GM23248 (cell line): ENCODE results near the gene RNASE8. TPM values are rescaled to one million over a fixed set of nuclear protein-coding genes. Genes with fewer than 3 reads are reported as not detected.

Experiments
- DNase-seq: peaks from one replicate; pipeline ENCODE4 v3.0.0-alpha.2; 2015
- H2AFZ ChIP-seq: fragments of 200-600 bp; sonication (generic); 2 replicates; pipeline ENCODE4 v1.6.1; 2016; ENCODE audit warnings: antibody characterized with exemption
- H3F3A ChIP-seq: fragments of 200-600 bp; sonication (generic); 2 replicates; pipeline ENCODE4 v1.6.1; 2016; ENCODE audit warnings: mild to moderate bottlenecking, antibody characterized with exemption, mixed run types; ENCODE audit not compliant: insufficient read depth
- H3K27ac ChIP-seq: fragments of 200-600 bp; sonication (generic); 2 replicates; pipeline ENCODE4 v1.5.1; 2016; ENCODE audit warnings: mild to moderate bottlenecking
- H3K27me3 ChIP-seq: fragments of 200-600 bp; sonication (generic); replicated peaks from 2 replicates; pipeline ENCODE4 v1.6.1; 2016; ENCODE audit warnings: mild to moderate bottlenecking; ENCODE audit not compliant: insufficient read depth
- H3K36me3 ChIP-seq: fragments of 200-600 bp; sonication (generic); 2 replicates; pipeline ENCODE4 v1.6.1; 2016; ENCODE audit warnings: low read depth, mild to moderate bottlenecking
- H3K4me1 ChIP-seq: fragments of 200-600 bp; sonication (generic); 2 replicates; pipeline ENCODE4 v1.6.1; 2016; ENCODE audit warnings: mild to moderate bottlenecking; ENCODE audit not compliant: insufficient read depth
- H3K4me2 ChIP-seq: fragments of 200-600 bp; sonication (generic); one replicate; pipeline ENCODE4 v1.6.1; 2016; ENCODE audit warnings: mild to moderate bottlenecking; ENCODE audit not compliant: unreplicated experiment
- H3K4me3 ChIP-seq: fragments of 200-600 bp; sonication (generic); 2 replicates; pipeline ENCODE4 v1.5.1; 2016; ENCODE audit warnings: mild to moderate bottlenecking
- H3K79me2 ChIP-seq: fragments of 200-600 bp; sonication (generic); 2 replicates; pipeline ENCODE4 v1.6.1; 2016; ENCODE audit warnings: mild to moderate bottlenecking; ENCODE audit not compliant: insufficient read depth
- H3K9ac ChIP-seq: fragments of 200-600 bp; sonication (generic); 2 replicates; pipeline ENCODE4 v1.6.1; 2016; ENCODE audit warnings: mild to moderate bottlenecking
- H3K9me2 ChIP-seq: fragments of 200-600 bp; sonication (generic); 2 replicates; pipeline ENCODE4 v1.6.1; 2016; ENCODE audit warnings: mixed run types, mild to moderate bottlenecking, moderate library complexity; ENCODE audit not compliant: insufficient read depth
- H3K9me3 ChIP-seq: fragments of 200-600 bp; sonication (generic); one replicate; pipeline ENCODE4 v1.6.1; 2017; ENCODE audit warnings: low read depth
- H4K20me1 ChIP-seq: fragments of 200-600 bp; sonication (generic); 2 replicates; pipeline ENCODE4 v1.6.0; 2016; ENCODE audit not compliant: insufficient read depth
- EZH2 ChIP-seq: fragments of 200-600 bp; sonication (generic); IDR thresholded peaks from 2 replicates; pipeline ENCODE4 v1.6.1; 2018; ENCODE audit warnings: antibody characterized with exemption, mild to moderate bottlenecking; ENCODE audit not compliant: insufficient read depth, poor library complexity, severe bottlenecking
- EZH2phosphoT487 ChIP-seq: fragments of 200-600 bp; sonication (generic); IDR thresholded peaks from 2 replicates; pipeline ENCODE4 v1.6.1; 2018; ENCODE audit warnings: antibody characterized with exemption, moderate library complexity, mild to moderate bottlenecking, low read depth; ENCODE audit not compliant: insufficient read depth
- WGBS, 2 experiments: methylation state at CpG; one replicate each; pipeline ENCODE4 v1.1.6; 2015 to 2017; ENCODE audit warnings: low lambda C conversion rate in 2 of 2, low coverage in 1 of 2; ENCODE audit errors: missing lambda C conversion rate in 2 of 2; 5-methylcytosine and 5-hydroxymethylcytosine counted together
- in situ Hi-C: fragments of 300-500 bp; cut with MboI; formaldehyde crosslinking; loops from 2 replicates; pipeline ENCODE4 v1.15.0; 2020
- polyA plus RNA-seq: library from polyadenylated mRNA; unstranded; fragments of >200 nt; fragmentation: Nextera tagmentation; extraction: Ambion mirVana; gene quantifications from 2 replicates; pipeline ENCODE4 v1.2.1, GENCODE V29; 2016
- total RNA-seq: library from RNA; depleted of rRNA; stranded (reverse); fragments of >200 nt; shearing (Covaris generic); gene quantifications from 2 replicates; pipeline ENCODE4 v1.2.3, GENCODE V29; 2014

The RNASE8 gene
- total and polyA plus RNA-seq, 2 experiments from 2014 or later, result not detected

DNA sequence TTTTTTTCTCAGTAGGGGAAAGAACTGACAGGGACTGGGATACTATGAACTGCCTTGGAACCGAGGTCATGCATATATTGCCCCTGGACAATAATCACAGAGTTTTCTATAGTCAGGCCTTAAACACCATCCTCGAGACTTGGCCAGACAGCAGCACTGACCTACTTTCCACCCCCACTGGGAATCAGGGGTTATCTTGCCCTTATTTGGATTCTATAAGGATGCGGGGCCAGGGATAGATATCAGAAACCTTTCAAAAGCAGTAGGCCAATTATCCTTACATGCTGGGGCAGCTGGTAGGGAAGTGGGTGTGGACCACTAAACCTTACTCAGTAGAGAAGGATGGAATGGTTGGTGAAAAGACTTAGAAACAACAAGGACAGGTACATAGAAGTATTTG is 38.8 kb downstream of the RNASE8 start:
- H3K4me2 ChIP-seq, result no peak overlapping the region
- 70 to 77% methylated on average over 3 of the region's 3 CpGs for WGBS, 2 experiments
- no peak overlapping the region for H2AFZ ChIP-seq
- in situ Hi-C loops, result loop anchor here (10.0 kb wide), 1 partner anchor 82 kb away; no protein-coding TSS in a partner anchor
- H3K36me3 ChIP-seq, result no peaks in the 10 kb centered on the region
- no peak for TF ChIP-seq EZH2phosphoT487
- no peak for TF ChIP-seq EZH2
- H3K4me3 ChIP-seq, result no peak overlapping the region
- H4K20me1 ChIP-seq, result no peaks in the 10 kb centered on the region
- 0 out of 2 replicates have a peak overlapping the region, but pooled peaks have one; percentile 2 for H3K9ac ChIP-seq
- H3K4me1 ChIP-seq, result peaks cover 16% of the 10 kb centered on the region
- no peak for DNase-seq
- no peaks in the 10 kb centered on the region for H3K9me3 ChIP-seq
- no peaks in the 10 kb centered on the region for H3K27me3 ChIP-seq
- H3K9me2 ChIP-seq, result no peaks in the 10 kb centered on the region
- peak overlapping the region; percentile 59 for H3K27ac ChIP-seq
- H3K79me2 ChIP-seq, result no peaks in the 10 kb centered on the region
- H3F3A ChIP-seq, result peaks cover 37% of the 10 kb centered on the region

GRCh38 chr14:21096978-21097635 is 39.5 kb downstream of the RNASE8 start:
- no peak overlapping the region for H2AFZ ChIP-seq
- no peak overlapping the region for H3K9ac ChIP-seq
- TF ChIP-seq EZH2 (no peak), EZH2phosphoT487 (no peak)
- no peaks in the 10 kb centered on the region for H4K20me1 ChIP-seq
- in situ Hi-C loops, result loop anchor here (10.0 kb wide), 1 partner anchor 82 kb away; no protein-coding TSS in a partner anchor
- H3K9me2 ChIP-seq, result no peaks in the 10 kb centered on the region
- DNase-seq, result no peak
- H3K79me2 ChIP-seq, result no peaks in the 10 kb centered on the region
- no peak overlapping the region for H3K4me2 ChIP-seq
- 50 to 54% methylated on average over 10 of the region's 10 CpGs for WGBS, 2 experiments
- H3K36me3 ChIP-seq, result no peaks in the 10 kb centered on the region
- peaks cover 16% of the 10 kb centered on the region for H3K4me1 ChIP-seq
- peak overlapping the region; percentile 27; the same call in 1 of the 2 replicates for H3K27ac ChIP-seq
- no peaks in the 10 kb centered on the region for H3K27me3 ChIP-seq
- H3K9me3 ChIP-seq, result no peaks in the 10 kb centered on the region
- peaks cover 35% of the 10 kb centered on the region for H3F3A ChIP-seq
- no peak overlapping the region; the same call in none of the 2 replicates for H3K4me3 ChIP-seq

DNA sequence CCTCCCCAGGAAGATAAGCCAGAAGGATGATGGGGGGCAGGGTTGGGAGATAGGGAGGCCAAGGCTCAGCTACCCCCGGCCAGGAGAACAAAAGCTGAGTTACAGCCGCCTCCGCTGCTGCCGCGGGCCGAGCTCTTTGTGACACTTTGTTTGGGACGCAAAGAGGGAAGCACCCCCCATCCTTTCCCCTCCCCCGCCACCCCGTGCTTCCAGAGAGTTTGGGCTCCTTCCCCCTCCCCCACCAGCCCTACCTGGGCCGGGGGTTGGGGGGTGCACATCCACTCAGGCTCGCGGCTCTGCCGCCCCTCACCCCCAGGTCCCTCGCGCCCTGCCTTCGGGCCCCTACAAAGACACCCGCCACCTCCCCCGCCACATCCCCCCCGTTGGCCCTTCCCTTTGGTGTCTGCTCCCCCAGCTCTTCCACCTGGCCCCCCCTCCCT is 40.0 kb downstream of the RNASE8 start:
- Histone ChIP-seq H2AFZ (no peak overlapping the region), H3K4me1 (peaks cover 16% of the 10 kb centered on the region), H3K9me2 (no peaks in the 10 kb centered on the region), H3K27ac (peak overlapping the region; percentile 27; the same call in 1 of the 2 replicates), H4K20me1 (no peaks in the 10 kb centered on the region), H3K9me3 (no peaks in the 10 kb centered on the region), H3F3A (peaks cover 35% of the 10 kb centered on the region), H3K27me3 (no peaks in the 10 kb centered on the region), H3K79me2 (no peaks in the 10 kb centered on the region), H3K4me2 (no peak overlapping the region), H3K4me3 (no peak overlapping the region; the same call in none of the 2 replicates), H3K36me3 (no peaks in the 10 kb centered on the region), H3K9ac (no peak overlapping the region)
- in situ Hi-C loops, result loop anchor here (10.0 kb wide), 1 partner anchor 83 kb away; no protein-coding TSS in a partner anchor
- WGBS, 2 experiments, result 7 to 8% methylated on average over 8 to 17 of the region's 19 CpGs
- no peak for DNase-seq
- no peak for TF ChIP-seq EZH2phosphoT487
- TF ChIP-seq EZH2, result no peak

- H3K27ac ChIP-seq, result peak within 1 kb of the TSS; percentile 27; the same call in 1 of the 2 replicates
- no peaks in the 10 kb centered on the region for H3K79me2 ChIP-seq
- H3K9ac ChIP-seq, result peak within 1 kb of the TSS; percentile 60
- in situ Hi-C loops, result loop anchor here (10.0 kb wide), 1 partner anchor 83 kb away; no protein-coding TSS in a partner anchor
- H4K20me1 ChIP-seq, result no peaks in the 10 kb centered on the region
- H3K4me3 ChIP-seq, result peak within 1 kb of the TSS; percentile 80
- peak within 1 kb of the TSS; percentile 91 for H3K4me2 ChIP-seq
- DNase-seq, result peak; percentile 58
- WGBS, 2 experiments, result 2% methylated on average over 3 to 52 of the region's 90 CpGs
- peaks cover 16% of the 10 kb centered on the region for H3K4me1 ChIP-seq
- no peak for TF ChIP-seq EZH2
- TF ChIP-seq EZH2phosphoT487, result no peak
- H3K36me3 ChIP-seq, result no peaks in the 10 kb centered on the region
- H3K27me3 ChIP-seq, result no peaks in the 10 kb centered on the region
- peak within 1 kb of the TSS; percentile 83 for H2AFZ ChIP-seq
- H3K9me2 ChIP-seq, result no peaks in the 10 kb centered on the region
- peaks cover 35% of the 10 kb centered on the region for H3F3A ChIP-seq
- H3K9me3 ChIP-seq, result no peaks in the 10 kb centered on the region
Observed at GRCh38 chr14:21098076-21098891, 40.7 kb downstream of the RNASE8 start, which contains the start of gene ZNF219. Gene ZNF219, minus strand, starts transcription at chr14:21098655. Its CDS starts 5,064 bp downstream, at chr14:21093591.
